Mesothelial cell of epicardium (in vitro differentiated cells): ENCODE results near the gene RPA1. TPM values are rescaled to one million over a fixed set of nuclear protein-coding genes. Genes with fewer than 3 reads are reported as not detected.

Source experiments
- DNase-seq, 2 experiments: peaks; one replicate each; pipeline ENCODE4 v3.0.0; 2021; ENCODE audit warnings: low spot score in 2 of 2; ENCODE audit not compliant: unreplicated experiment in 2 of 2
- H3K27ac Mint-ChIP-seq: 2 replicates; pipeline ENCODE4 v1.8.0; 2021; ENCODE audit warnings: mixed read lengths
- H3K27me3 Mint-ChIP-seq: 2 replicates; pipeline ENCODE4 v1.8.0; 2021; ENCODE audit warnings: low read depth, mixed read lengths
- H3K36me3 Mint-ChIP-seq: 2 replicates; pipeline ENCODE4 v1.8.0; 2021; ENCODE audit warnings: mixed read lengths
- H3K4me1 Mint-ChIP-seq: 2 replicates; pipeline ENCODE4 v1.8.0; 2021; ENCODE audit warnings: mixed read lengths
- H3K4me3 Mint-ChIP-seq: 2 replicates; pipeline ENCODE4 v1.8.0; 2021; ENCODE audit warnings: mild to moderate bottlenecking, moderate library complexity, mixed read lengths
- H3K9me3 Mint-ChIP-seq: 2 replicates; pipeline ENCODE4 v1.8.0; 2021; ENCODE audit warnings: mixed read lengths
- CTCF ChIP-seq: fragments of 200-600 bp; sonication (generic); IDR thresholded peaks from one replicate; pipeline ENCODE4 v1.5.0; 2021; ENCODE audit warnings: antibody characterized with exemption; ENCODE audit not compliant: unreplicated experiment
- total RNA-seq: library from RNA; stranded (reverse); gene quantifications from 3 replicates; pipeline ENCODE4 v1.2.1, GENCODE V29; 2021

RPA1 gene
- total RNA-seq, 1 donor from 2014 or later, result 94.2 TPM

GRCh38 chr17:1861391-1862010 lies 31.7 kb downstream of the RPA1 start:
- no peak for DNase-seq
- TF ChIP-seq CTCF, result no peak
- no peaks in the 10 kb centered on the region for H3K27me3 Mint-ChIP-seq
- H3K9me3 Mint-ChIP-seq, result no peaks in the 10 kb centered on the region
- H3K36me3 Mint-ChIP-seq, result peaks cover 6% of the 10 kb centered on the region
- H3K4me3 Mint-ChIP-seq, result no peak overlapping the region
- no peaks in the 10 kb centered on the region for H3K4me1 Mint-ChIP-seq
- H3K27ac Mint-ChIP-seq, result no peak overlapping the region

DNA sequence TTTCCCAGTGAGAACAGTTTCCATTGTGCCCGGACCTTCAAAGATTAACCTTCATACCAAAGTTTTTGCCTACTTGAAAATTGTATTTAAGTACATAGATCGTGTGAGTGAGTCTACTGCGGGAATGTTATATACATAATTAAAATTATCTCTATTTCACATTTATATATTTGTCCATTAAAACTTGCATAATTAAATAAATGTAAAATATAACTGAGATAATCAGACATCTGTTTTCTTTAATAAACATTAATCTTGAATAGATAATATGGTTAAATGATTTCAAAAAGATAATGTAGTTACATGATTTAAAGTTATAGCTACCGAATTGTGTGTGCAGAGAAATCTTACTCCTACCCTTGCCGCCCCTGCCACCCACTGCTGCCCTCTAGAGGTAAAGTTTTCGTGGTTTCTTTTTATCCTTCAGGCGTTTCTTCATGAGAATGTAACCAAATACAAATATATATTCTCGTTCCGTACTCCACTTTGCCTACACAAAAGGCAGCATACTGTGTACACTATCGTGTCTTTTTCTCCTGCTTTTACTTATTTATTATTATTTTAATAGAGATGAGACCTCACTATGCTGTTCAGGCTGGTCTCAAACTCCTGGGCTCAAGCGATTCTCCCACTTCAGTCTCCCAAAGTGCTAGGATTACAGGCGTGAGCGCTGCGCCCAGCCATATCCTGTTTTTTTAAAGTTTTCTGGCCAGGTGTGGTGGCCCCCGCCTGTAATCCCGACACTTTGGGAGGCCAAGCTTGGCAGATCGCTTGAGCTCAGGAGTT lies 35.6 kb downstream of the RPA1 start:
- H3K9me3 Mint-ChIP-seq, result no peaks in the 10 kb centered on the region
- no peak for TF ChIP-seq CTCF
- no peak for DNase-seq
- H3K27ac Mint-ChIP-seq, result no peak overlapping the region
- H3K4me1 Mint-ChIP-seq, result no peaks in the 10 kb centered on the region
- H3K36me3 Mint-ChIP-seq, result peaks cover 8% of the 10 kb centered on the region
- H3K27me3 Mint-ChIP-seq, result no peaks in the 10 kb centered on the region
- no peak overlapping the region for H3K4me3 Mint-ChIP-seq

- TF ChIP-seq CTCF, result no peak
- Mint-ChIP-seq H3K9me3 (no peaks in the 10 kb centered on the region), H3K27me3 (no peaks in the 10 kb centered on the region), H3K27ac (no peak overlapping the region), H3K4me3 (no peak overlapping the region), H3K36me3 (peaks cover 8% of the 10 kb centered on the region), H3K4me1 (no peaks in the 10 kb centered on the region)
- DNase-seq, result no peak
These were observed 37.5 kb downstream of the RPA1 start for GRCh38 chr17:1867307-1867706.

- TF ChIP-seq CTCF, result no peak
- Mint-ChIP-seq H3K36me3 (peaks cover 12% of the 10 kb centered on the region), H3K4me3 (no peak overlapping the region), H3K27me3 (no peaks in the 10 kb centered on the region), H3K9me3 (no peaks in the 10 kb centered on the region), H3K4me1 (no peaks in the 10 kb centered on the region), H3K27ac (no peak overlapping the region)
- DNase-seq, result no peak
These were observed 38.3 kb downstream of the RPA1 start for GRCh38 chr17:1868090-1868489.

DNA sequence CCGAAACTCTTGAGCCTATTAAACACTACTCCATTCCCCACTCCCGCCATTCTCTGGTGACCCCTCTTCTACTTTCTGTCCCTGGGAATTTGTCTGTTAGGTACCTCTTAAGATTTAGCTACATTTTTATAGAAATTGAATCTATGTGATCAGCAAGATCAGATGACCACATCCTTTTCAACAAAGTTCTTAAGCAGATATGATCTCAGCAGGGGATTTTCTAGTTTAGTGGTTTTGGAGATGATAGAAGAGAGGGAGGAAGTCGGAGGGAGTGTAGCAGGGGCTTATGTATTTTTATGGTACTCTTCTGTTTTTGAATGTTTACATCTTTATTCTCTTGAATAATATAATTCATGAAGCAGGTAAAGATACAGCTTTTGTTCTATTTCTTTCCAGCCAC lies 40.8 kb downstream of the RPA1 start:
- no peak overlapping the region for H3K27ac Mint-ChIP-seq
- no peaks in the 10 kb centered on the region for H3K4me1 Mint-ChIP-seq
- no peak overlapping the region for H3K4me3 Mint-ChIP-seq
- DNase-seq, result no peak
- TF ChIP-seq CTCF, result no peak
- H3K36me3 Mint-ChIP-seq, result peaks cover 14% of the 10 kb centered on the region
- H3K27me3 Mint-ChIP-seq, result no peaks in the 10 kb centered on the region
- H3K9me3 Mint-ChIP-seq, result no peaks in the 10 kb centered on the region
